DMS 273 treated with DMSO at 0.1 percent for 48 hours (cell line): ENCODE data around the gene AFDN.

Source experiments
- DNase-seq: peaks from one replicate; lab custom pipeline; 2025; lab: John Stamatoyannopoulos, UW

Gene AFDN

GRCh38 chr6:167927246-167927645 lies 100.5 kb downstream of the AFDN start:
- no peak for DNase-seq

GRCh38 chr6:167928111-167928510 lies 101.4 kb downstream of the AFDN start:
- no peak for DNase-seq

- no peak for DNase-seq
Measured at GRCh38 chr6:167930295-167930694, 103.6 kb downstream of the AFDN start.

GRCh38 chr6:167932468-167933276 lies 106.0 kb downstream of the AFDN start:
- DNase-seq = no peak

- DNase-seq = no peak
Measured at GRCh38 chr6:167933290-167933689, 106.6 kb downstream of the AFDN start.

GRCh38 chr6:167933847-167934246 lies 107.1 kb downstream of the AFDN start:
- no peak for DNase-seq

GRCh38 chr6:167934426-167934864 lies 107.7 kb downstream of the AFDN start:
- no peak for DNase-seq

GRCh38 chr6:167936051-167936450 lies 109.3 kb downstream of the AFDN start:
- no peak for DNase-seq

GRCh38 chr6:167937301-167937700 lies 110.6 kb downstream of the AFDN start:
- no peak for DNase-seq

- no peak for DNase-seq
Measured at GRCh38 chr6:167937948-167938911, 111.5 kb downstream of the AFDN start.

- DNase-seq = no peak
Measured at GRCh38 chr6:167941822-167942221, 115.1 kb downstream of the AFDN start.

- DNase-seq = no peak
Measured at GRCh38 chr6:167944130-167944529, 117.4 kb downstream of the AFDN start.

- no peak for DNase-seq
Measured at GRCh38 chr6:167946007-167946406, 119.3 kb downstream of the AFDN start.

GRCh38 chr6:167946604-167947003 lies 119.9 kb downstream of the AFDN start:
- no peak for DNase-seq

GRCh38 chr6:167947716-167948115 lies 121.0 kb downstream of the AFDN start:
- no peak for DNase-seq

- DNase-seq = no peak
Measured at GRCh38 chr6:167948716-167949115, 122.0 kb downstream of the AFDN start.

- DNase-seq = no peak
Measured at GRCh38 chr6:167949121-167949684, 122.5 kb downstream of the AFDN start.

GRCh38 chr6:167951781-167952511 lies 125.2 kb downstream of the AFDN start:
- DNase-seq = no peak

GRCh38 chr6:167952512-167952859 lies 125.8 kb downstream of the AFDN start:
- DNase-seq = no peak

GRCh38 chr6:167953551-167953950 lies 126.8 kb downstream of the AFDN start:
- no peak for DNase-seq

GRCh38 chr6:167954151-167954550 lies 127.4 kb downstream of the AFDN start:
- DNase-seq = no peak

GRCh38 chr6:167956491-167956890 lies 129.8 kb downstream of the AFDN start:
- DNase-seq = no peak
